ENCODE data around the gene PLEKHG5. TPM values are rescaled to one million over a fixed set of nuclear protein-coding genes. Genes with fewer than 3 reads are reported as not detected.
"Not testable (repeated sequence)": the region's sequence is repeated elsewhere in the genome, so short reads cannot be mapped to it uniquely, and the experiment has no call there.

Gene PLEKHG5
- total RNA-seq, 1 donor from 2014 or later, result 9.5 TPM

DNA sequence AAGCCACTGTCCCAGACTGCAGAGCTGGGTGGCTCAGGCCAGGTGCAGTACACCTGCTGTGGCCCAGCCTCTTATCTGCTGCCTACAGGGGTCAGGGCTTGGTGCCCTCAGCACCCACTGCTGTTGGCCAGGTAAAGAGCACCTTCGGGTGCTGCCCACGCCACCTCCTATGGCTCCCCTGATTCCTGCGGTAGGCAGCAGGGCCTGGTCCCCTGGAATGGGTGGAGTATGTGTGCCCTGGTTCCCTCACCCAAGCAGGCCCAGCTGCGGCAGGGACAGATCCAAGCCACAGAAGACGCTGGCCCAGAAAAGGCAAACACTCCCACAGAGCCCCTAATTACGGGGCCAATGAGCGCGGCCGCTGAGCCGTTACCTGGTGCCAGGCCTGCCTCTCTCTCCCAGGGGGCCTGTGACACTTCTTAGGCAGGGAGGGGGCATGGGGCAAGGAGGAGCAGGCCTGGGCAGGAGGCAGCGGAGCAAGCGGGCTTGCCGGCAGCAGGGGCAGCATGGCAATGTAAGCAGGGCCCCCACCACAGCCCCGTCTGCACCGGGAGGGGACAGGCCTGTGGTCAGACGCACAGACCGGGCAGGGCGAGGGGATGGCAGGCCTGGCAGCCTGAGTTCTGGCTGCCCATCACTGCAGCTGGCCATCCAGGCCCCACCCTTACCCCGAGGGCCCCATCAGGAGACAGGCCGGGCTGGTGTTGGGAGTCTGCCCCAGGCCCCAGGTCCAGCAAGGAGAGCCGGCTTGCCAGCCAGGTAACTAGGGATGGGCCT lies 47.9 kb downstream of the PLEKHG5 start:
- TF ChIP-seq, protein P1, sequence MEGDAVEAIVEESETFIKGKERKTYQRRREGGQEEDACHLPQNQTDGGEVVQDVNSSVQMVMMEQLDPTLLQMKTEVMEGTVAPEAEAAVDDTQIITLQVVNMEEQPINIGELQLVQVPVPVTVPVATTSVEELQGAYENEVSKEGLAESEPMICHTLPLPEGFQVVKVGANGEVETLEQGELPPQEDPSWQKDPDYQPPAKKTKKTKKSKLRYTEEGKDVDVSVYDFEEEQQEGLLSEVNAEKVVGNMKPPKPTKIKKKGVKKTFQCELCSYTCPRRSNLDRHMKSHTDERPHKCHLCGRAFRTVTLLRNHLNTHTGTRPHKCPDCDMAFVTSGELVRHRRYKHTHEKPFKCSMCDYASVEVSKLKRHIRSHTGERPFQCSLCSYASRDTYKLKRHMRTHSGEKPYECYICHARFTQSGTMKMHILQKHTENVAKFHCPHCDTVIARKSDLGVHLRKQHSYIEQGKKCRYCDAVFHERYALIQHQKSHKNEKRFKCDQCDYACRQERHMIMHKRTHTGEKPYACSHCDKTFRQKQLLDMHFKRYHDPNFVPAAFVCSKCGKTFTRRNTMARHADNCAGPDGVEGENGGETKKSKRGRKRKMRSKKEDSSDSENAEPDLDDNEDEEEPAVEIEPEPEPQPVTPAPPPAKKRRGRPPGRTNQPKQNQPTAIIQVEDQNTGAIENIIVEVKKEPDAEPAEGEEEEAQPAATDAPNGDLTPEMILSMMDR (IDR thresholded peaks at IDR 0.05), result no peak
- DNase-seq (no peak), ATAC-seq (no peak)
- Histone ChIP-seq H3K9me3 (no peaks in the 10 kb centered on the region), H3K4me1 (no peaks in the 10 kb centered on the region), H3K4me3 (no peak overlapping the region), H3K36me3 (no peaks in the 10 kb centered on the region), H3K27me3 (ENCODE audit: low read depth) (peaks cover 58% of the 10 kb centered on the region), H3K27ac (no peak overlapping the region)
- intact Hi-C loops (cut with DNase I), result no loop called here

DNA sequence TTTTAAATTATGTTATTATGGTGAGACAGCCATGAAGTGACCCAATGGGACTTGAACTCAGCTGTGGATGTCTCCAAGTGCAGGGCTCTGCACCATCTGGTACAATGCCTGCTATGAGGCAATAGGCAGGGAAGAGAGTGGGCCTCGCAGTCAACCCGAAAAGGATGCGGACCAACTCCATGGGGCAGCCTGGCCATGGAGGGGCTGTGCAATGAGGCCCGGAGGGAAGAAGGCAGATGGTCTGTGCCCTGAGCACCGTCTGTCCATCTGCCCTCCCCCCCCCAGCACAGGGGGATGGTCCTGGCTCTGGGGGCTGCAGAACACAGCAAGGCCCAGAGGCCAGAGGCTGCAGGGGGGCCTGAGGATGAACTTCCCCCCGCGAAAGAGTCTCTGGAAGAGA lies 49.9 kb downstream of the PLEKHG5 start:
- no peak for DNase-seq
- no peaks in the 10 kb centered on the region for H3K9me3 ChIP-seq
- H3K27ac ChIP-seq, result no peak overlapping the region
- peaks cover 54% of the 10 kb centered on the region for H3K27me3 ChIP-seq (ENCODE audit: low read depth)
- no peak overlapping the region for H3K4me3 ChIP-seq
- H3K4me1 ChIP-seq, result no peaks in the 10 kb centered on the region
- intact Hi-C loops (cut with DNase I), result no loop called here
- ATAC-seq, result no peak
- TF ChIP-seq, protein P1 (IDR thresholded peaks at IDR 0.05), result no peak
- H3K36me3 ChIP-seq, result no peaks in the 10 kb centered on the region

DNA sequence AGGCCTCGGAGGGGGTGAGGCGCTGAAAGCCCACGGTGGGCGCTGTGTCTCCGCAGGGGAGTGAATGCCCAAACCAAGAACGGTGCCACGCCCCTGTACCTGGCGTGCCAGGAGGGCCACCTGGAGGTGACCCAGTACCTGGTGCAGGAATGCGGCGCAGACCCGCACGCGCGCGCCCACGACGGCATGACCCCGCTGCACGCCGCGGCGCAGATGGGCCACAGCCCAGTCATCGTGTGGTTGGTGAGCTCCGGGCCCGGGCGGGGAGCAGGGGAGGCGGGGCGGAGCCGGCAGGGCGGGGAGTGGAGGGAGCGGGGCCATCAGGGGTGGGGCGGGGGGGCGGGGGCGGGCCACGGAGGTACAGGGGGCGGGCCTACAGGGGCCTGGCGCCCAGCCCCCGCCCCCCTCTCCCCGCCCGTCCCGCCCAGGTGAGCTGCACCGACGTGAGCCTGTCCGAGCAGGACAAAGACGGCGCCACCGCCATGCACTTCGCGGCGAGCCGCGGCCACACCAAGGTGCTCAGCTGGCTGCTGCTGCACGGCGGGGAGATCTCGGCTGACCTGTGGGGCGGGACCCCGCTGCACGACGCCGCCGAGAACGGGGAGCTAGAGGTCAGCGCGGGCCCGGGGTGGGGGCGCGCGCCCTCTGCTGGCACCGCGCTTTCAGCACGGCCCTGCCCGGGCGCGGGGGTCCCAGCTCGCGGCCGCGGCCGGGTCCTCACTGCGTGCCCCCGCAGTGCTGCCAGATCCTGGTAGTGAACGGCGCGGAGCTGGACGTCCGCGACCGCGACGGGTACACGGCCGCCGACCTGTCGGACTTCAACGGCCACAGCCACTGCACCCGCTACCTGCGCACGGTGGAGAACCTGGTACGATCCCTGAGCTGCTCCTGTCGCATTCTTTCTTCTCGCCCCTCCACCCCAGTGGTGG lies 51.0 kb downstream of the PLEKHG5 start:
- TF ChIP-seq, protein P1 (IDR thresholded peaks at IDR 0.05), result peak; percentile 29
- DNase-seq (peak; percentile 78), ATAC-seq (peak; percentile 81 to 83)
- no peaks in the 10 kb centered on the region for H3K4me1 ChIP-seq
- H3K27me3 ChIP-seq (ENCODE audit: low read depth), result peaks cover 49% of the 10 kb centered on the region
- H3K36me3 ChIP-seq, result no peaks in the 10 kb centered on the region
- H3K4me3 ChIP-seq, result peak overlapping the region; percentile 6
- no peaks in the 10 kb centered on the region for H3K9me3 ChIP-seq
- no peak overlapping the region for H3K27ac ChIP-seq
- intact Hi-C loops (cut with DNase I), result no loop called here

DNA sequence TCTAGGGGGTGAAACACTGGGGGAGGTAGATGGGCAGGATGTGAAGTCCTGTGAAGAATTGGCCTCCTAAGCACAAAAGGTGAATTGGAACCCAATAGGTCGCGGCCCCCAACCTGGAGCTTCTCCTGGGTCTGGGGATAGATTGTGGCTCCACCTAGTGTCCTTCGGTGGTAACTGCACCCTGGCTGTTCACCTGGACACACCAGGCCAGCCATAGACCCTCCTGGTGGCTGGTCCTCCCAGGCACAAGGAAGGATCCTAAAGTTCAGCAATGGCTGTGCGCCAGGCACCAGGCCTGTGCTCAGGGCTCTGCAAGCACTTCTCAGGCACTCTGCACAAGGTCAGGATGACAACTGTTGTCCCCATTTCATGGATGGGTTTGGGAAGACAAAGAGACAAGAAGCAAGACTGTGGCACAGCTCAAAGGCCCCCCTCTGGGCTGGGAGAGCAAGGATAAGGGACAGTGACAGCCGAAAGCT lies 53.4 kb downstream of the PLEKHG5 start:
- peaks cover 49% of the 10 kb centered on the region for H3K27me3 ChIP-seq (ENCODE audit: low read depth)
- H3K36me3 ChIP-seq, result no peaks in the 10 kb centered on the region
- TF ChIP-seq, protein P1 (IDR thresholded peaks at IDR 0.05), result peak; percentile 95
- DNase-seq (peak; percentile 72), ATAC-seq (peak; percentile 70 to 77)
- H3K4me3 ChIP-seq, result no peak overlapping the region
- H3K27ac ChIP-seq, result no peak overlapping the region
- no peaks in the 10 kb centered on the region for H3K9me3 ChIP-seq
- intact Hi-C loops (cut with DNase I), result no loop called here
- no peaks in the 10 kb centered on the region for H3K4me1 ChIP-seq

DNA sequence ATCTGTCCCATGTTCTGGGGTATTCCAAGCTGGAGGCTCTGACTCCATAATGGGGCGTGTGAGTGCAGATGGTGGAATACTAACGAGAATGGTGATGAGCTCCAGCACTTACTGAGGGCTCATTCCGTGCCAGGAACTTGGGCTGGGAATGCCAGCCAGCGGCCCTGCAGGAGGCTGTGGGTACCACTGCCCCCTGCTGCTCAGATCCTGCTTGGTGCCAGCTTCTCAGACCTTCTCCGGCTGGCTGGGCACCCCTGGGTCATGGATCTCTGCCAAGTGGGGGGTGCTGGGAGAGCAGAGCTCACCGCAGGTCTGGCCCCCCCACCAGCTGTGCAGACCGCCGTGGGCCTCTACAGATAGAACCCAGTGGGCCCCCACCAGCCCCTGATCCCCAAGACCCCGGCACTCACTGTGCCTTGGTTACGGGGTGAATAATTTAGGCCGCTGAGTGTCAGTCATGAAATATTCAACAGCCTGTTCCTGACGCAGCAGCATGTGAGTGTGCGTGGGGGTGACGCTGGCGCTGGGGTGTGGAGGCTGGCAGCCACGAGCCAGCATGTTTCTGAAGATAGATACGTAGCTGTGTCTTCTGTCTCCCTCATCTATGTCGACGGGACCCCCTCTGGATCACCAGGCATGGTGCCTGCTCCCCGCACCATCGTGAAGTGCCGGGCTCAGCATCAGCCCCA lies 54.3 kb downstream of the PLEKHG5 start:
- peaks cover 48% of the 10 kb centered on the region for H3K27me3 ChIP-seq (ENCODE audit: low read depth)
- H3K4me3 ChIP-seq; ATAC-seq; H3K4me1 ChIP-seq; H3K36me3 ChIP-seq; H3K27ac ChIP-seq; DNase-seq; H3K9me3 ChIP-seq; intact Hi-C loops (cut with DNase I): not testable (repeated sequence)

DNA sequence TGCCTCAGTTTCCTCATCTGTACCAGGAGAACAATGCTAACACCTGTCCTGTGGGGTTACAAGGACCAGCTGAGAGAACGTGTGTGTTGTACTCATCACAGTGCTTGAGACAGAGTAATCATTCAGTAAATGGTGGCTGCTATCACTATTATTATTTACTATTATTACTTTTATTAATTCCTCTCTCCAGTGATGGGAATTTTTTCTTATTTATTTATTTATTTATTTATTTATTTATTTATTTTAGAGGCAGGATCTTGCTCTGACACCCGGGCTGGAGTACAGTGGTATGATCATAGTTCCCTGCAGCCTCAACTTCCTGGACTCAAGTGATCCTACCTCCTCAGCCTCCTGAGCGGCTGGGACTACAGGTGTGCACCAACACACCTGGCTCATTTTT lies 55.2 kb downstream of the PLEKHG5 start:
- H3K4me1 ChIP-seq; ATAC-seq; DNase-seq; H3K27ac ChIP-seq; intact Hi-C loops (cut with DNase I); H3K36me3 ChIP-seq; H3K4me3 ChIP-seq; H3K9me3 ChIP-seq: not testable (repeated sequence)
- H3K27me3 ChIP-seq (ENCODE audit: low read depth), result peaks cover 41% of the 10 kb centered on the region
